ENCODE measurements around the gene BRPF1.

BRPF1 gene

GRCh38 chr3:9744162-9744561 lies 12.6 kb downstream of the BRPF1 start:
- no peak overlapping the region for H3K4me3 ChIP-seq (ENCODE audit: low read depth, low read length)
- no peak for TF ChIP-seq CTCF (IDR thresholded peaks at IDR 0.05; ENCODE audit: borderline replicate concordance, insufficient read depth, low read depth, low read length)

DNA sequence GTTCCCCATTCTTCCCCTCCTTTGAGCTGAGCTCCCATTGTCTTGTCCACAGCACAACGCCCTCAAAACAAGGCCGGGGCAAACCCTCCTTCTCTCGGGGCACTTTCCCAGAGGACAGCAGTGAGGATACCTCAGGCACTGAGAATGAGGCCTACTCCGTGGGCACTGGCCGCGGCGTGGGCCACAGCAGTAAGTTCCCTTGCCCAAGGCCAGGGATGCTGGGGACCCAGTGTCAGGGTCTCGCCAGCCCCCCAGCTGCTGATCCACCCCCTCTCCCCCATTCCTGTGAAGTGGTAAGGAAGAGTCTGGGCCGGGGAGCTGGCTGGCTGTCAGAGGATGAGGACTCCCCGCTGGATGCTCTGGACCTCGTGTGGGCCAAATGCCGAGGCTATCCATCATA lies 14.0 kb downstream of the BRPF1 start:
- H3K4me3 ChIP-seq (ENCODE audit: low read depth, low read length) = no peak overlapping the region
- no peak for TF ChIP-seq CTCF (IDR thresholded peaks at IDR 0.05; ENCODE audit: borderline replicate concordance, insufficient read depth, low read depth, low read length)

GRCh38 chr3:9746330-9746729 lies 14.8 kb downstream of the BRPF1 start:
- H3K4me3 ChIP-seq (ENCODE audit: low read depth, low read length) = no peak overlapping the region
- no peak for TF ChIP-seq CTCF (IDR thresholded peaks at IDR 0.05; ENCODE audit: borderline replicate concordance, insufficient read depth, low read depth, low read length)

GRCh38 chr3:9747267-9747666 lies 15.7 kb downstream of the BRPF1 start:
- TF ChIP-seq CTCF (IDR thresholded peaks at IDR 0.05; ENCODE audit: borderline replicate concordance, insufficient read depth, low read depth, low read length) = no peak

GRCh38 chr3:9748031-9748430 lies 16.5 kb downstream of the BRPF1 start:
- no peak overlapping the region for H3K4me3 ChIP-seq (ENCODE audit: low read depth, low read length)
- TF ChIP-seq CTCF (IDR thresholded peaks at IDR 0.05; ENCODE audit: borderline replicate concordance, insufficient read depth, low read depth, low read length) = no peak

More at GRCh38 chr3:9747267-9747666, 15.7 kb downstream of the BRPF1 start:
- no peak overlapping the region for H3K4me3 ChIP-seq (ENCODE audit: low read depth, low read length)

- TF ChIP-seq CTCF (IDR thresholded peaks at IDR 0.05; ENCODE audit: borderline replicate concordance, insufficient read depth, low read depth, low read length) = no peak
Observed at GRCh38 chr3:9749296-9749644, 17.7 kb downstream of the BRPF1 start.

GRCh38 chr3:9749645-9750555 lies 18.4 kb downstream of the BRPF1 start, which contains the start of gene OGG1:
TSS of gene OGG1 (plus strand) at chr3:9749952. CDS start at chr3:9750287, 335 bp downstream.
- peak within 1 kb of the TSS; percentile 90 for H3K4me3 ChIP-seq (ENCODE audit: low read depth, low read length)
- TF ChIP-seq CTCF (IDR thresholded peaks at IDR 0.05; ENCODE audit: borderline replicate concordance, insufficient read depth, low read depth, low read length) = no peak

More at GRCh38 chr3:9749296-9749644, 17.7 kb downstream of the BRPF1 start:
- H3K4me3 ChIP-seq (ENCODE audit: low read depth, low read length) = peak overlapping the region; percentile 51

All from GM12875 (cell line).